Stimulated activated CD8-positive, alpha-beta memory T cell treated with anti-CD3 and anti-CD28 coated beads, Interleukin-12 subunit alpha, Interleukin-12 subunit beta, amount 100 ng/mL, for 4 hours (primary cell): ENCODE measurements around the gene C2.
"Not testable (repeated sequence)": the region's sequence is repeated elsewhere in the genome, so short reads cannot be mapped to it uniquely, and the experiment has no call there.

ENCODE experiments used
- DNase-seq: peaks from one replicate; pipeline ENCODE4 v3.0.0-alpha.2; 2020; ENCODE audit warnings: low read depth

C2 gene

GRCh38 chr6:31979238-31979898, 51.9 kb downstream of the C2 start:
- no peak for DNase-seq

- not testable (repeated sequence) for DNase-seq
Measured at GRCh38 chr6:31980195-31980876, 52.8 kb downstream of the C2 start.

GRCh38 chr6:31980998-31981397, 53.5 kb downstream of the C2 start:
- not testable (repeated sequence) for DNase-seq

GRCh38 chr6:31981744-31982143, 54.2 kb downstream of the C2 start, which contains the start of gene C4A:
Gene C4A, plus strand, starts transcription at chr6:31982057. Its CDS starts 51 bp downstream, at chr6:31982108.
- DNase-seq, result not testable (repeated sequence)

- DNase-seq, result not testable (repeated sequence)
Measured at GRCh38 chr6:31989363-31989762, 61.8 kb downstream of the C2 start.

GRCh38 chr6:31994421-31994820, 66.9 kb downstream of the C2 start:
- DNase-seq, result not testable (repeated sequence)
